Skeletal muscle tissue (tissue), 4 donors: ENCODE measurements around the gene PCYT2. TPM values are rescaled to one million over a fixed set of nuclear protein-coding genes. Genes with fewer than 3 reads are reported as not detected.
A peak's percentile ranks its signal among the peaks of the same experiment; 100 is the strongest.

Experiments
- H3K27ac ChIP-seq: one replicate; pipeline ENCODE4 v1.7.0; 2013; ENCODE audit warnings: mild to moderate bottlenecking, low read depth, low read length, inconsistent platforms
- H3K27me3 ChIP-seq, 3 donors: one replicate each; pipeline ENCODE4 v1.7.0; 2013; ENCODE audit warnings: low read length in 3 of 3; ENCODE audit not compliant: control insufficient read depth in 3 of 3, insufficient read depth in 3 of 3
- H3K36me3 ChIP-seq, 3 donors: one replicate each; pipeline ENCODE4 v1.7.0; 2013; ENCODE audit warnings: low read length in 3 of 3; ENCODE audit not compliant: control insufficient read depth in 3 of 3, insufficient read depth in 3 of 3
- H3K4me1 ChIP-seq, 3 donors: one replicate each; pipeline ENCODE4 v1.7.0; 2013; ENCODE audit warnings: low read length in 3 of 3, mild to moderate bottlenecking in 3 of 3; ENCODE audit not compliant: control insufficient read depth in 3 of 3, insufficient read depth in 3 of 3
- H3K4me3 ChIP-seq, 3 donors: one replicate each; pipeline ENCODE4 v1.7.0; 2013; ENCODE audit warnings: low read length in 3 of 3
- H3K9ac ChIP-seq, 3 donors: one replicate each; pipeline ENCODE4 v1.7.0; 2013; ENCODE audit warnings: low read length in 3 of 3, mild to moderate bottlenecking in 3 of 3, moderate library complexity in 2 of 3, low read depth in 1 of 3
- H3K9me3 ChIP-seq, 3 donors: one replicate each; pipeline ENCODE4 v1.7.0; 2013; ENCODE audit warnings: low read length in 3 of 3; ENCODE audit not compliant: control insufficient read depth in 3 of 3
- total RNA-seq: library from RNA; depleted of rRNA; stranded (reverse); fragments of >200 nt; gene quantifications from one replicate; pipeline ENCODE4 v1.2.3, GENCODE V29; 2014
- donor health status: Osteomylitis.

The PCYT2 gene
- total RNA-seq, 1 donor from 2014 or later: 10.4 TPM

DNA sequence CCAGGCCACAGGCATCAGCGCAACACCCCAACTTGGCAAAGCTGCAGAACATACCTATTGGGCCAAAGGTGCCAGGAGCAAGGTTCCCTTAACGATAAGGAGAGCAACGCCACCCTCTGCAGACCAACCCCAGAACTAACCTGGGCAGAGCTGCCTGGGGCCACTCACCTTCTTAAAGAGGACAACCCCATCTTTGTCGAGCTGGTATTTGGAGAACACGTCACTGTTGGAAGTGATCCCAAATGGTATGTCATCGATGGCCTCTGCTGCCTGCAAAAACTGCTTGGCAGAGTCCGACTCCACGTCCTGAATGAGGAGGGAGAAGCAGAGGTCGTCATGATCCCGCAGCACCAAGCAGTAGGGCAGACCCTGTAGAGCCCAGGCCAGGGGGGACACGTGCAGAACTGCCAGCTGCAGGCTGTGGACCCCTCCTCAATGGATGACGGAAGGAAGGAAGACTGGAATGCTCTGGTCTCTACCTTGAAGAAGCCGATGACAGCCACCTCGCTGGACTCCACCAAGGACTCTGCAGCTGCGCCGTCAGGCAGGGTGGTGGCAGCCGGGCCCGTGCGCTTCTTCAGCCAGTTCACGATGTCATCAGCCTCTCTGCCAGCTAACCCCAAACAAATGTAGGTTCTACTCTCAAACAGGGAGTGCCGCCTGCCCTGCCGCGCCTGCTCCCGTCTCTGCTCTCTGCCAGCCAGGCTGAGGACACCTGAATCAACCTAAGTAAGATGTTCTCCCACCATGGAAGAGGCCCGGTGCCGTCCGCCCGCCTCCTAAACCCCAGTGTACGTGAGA lies 56.0 kb downstream of the PCYT2 start:
- H3K4me3 ChIP-seq: no peak overlapping the region
- no peaks in the 10 kb centered on the region for H3K9me3 ChIP-seq
- H3K36me3 ChIP-seq: peaks cover 55 to 60% (median 57%) of the 10 kb centered on the region in 3 donors
- peaks cover 30 to 45% (median 37%) of the 10 kb centered on the region in 3 donors for H3K4me1 ChIP-seq
- H3K27me3 ChIP-seq: no peaks in the 10 kb centered on the region
- H3K27ac ChIP-seq: no peak overlapping the region
- H3K9ac ChIP-seq: peak overlapping the region in 1 of 3 donors; percentile 62

DNA sequence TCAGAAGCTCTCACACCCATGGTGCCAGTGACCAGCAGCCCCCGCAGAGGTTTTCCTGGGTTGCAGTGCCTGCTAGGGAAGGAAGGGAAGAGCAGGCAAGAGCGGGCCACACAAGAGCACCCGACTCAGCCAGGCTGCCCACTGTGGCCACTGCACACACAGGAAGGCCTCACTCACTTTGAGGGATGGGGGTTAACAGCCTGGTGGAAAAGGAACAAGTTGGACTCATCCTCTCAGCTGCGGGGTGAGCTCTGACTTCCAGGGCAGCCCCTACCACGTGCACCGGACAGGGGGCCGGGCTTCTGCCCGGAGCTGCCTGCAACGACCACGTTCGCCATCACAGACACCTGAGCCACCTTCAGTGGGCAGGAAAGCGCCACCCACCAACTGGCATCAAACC lies 59.0 kb downstream of the PCYT2 start:
- Histone ChIP-seq H3K9ac (no peak overlapping the region), H3K27me3 (no peaks in the 10 kb centered on the region), H3K4me3 (no peak overlapping the region), H3K9me3 (no peaks in the 10 kb centered on the region), H3K4me1 (peaks cover 7 to 20% (median 13%) of the 10 kb centered on the region in 3 donors), H3K27ac (no peak overlapping the region), H3K36me3 (peaks cover 42 to 48% (median 44%) of the 10 kb centered on the region in 3 donors)

DNA sequence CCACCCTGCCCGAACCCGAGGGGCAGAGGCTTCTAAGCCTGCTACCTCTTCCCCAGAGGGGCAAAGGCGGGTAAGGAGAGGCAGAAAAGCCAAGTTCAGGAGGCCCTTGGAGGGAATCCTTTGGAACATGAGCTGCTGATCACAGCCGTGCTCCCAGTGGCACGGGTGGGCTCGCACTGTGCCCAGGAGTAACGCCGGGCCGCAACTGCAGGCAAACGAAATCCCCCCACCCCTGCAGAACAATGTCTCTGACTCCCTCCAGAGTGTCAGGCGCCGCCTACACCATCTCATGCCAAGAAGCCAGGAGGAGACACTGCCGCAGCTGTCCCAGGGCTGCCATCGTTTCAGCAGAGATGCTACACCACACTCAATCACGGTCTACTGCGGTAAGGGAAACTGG lies 59.8 kb downstream of the PCYT2 start:
- H3K9me3 ChIP-seq: no peaks in the 10 kb centered on the region
- H3K4me3 ChIP-seq: no peak overlapping the region
- H3K36me3 ChIP-seq: peaks cover 49 to 55% (median 51%) of the 10 kb centered on the region in 3 donors
- H3K4me1 ChIP-seq: peaks cover 7 to 20% (median 13%) of the 10 kb centered on the region in 3 donors
- H3K27ac ChIP-seq: no peak overlapping the region
- H3K27me3 ChIP-seq: no peaks in the 10 kb centered on the region
- H3K9ac ChIP-seq: no peak overlapping the region

Other genes with a start within 250 kb of the PCYT2 start
- 10.4 TPM for gene OXLD1, start 244.8 kb downstream of the PCYT2 start, total RNA-seq
- gene CCDC137, start 244.7 kb downstream of the PCYT2 start, total RNA-seq: 5.7 TPM
- 25.1 TPM for gene ARL16, start 227.6 kb downstream of the PCYT2 start, total RNA-seq
- gene HGS, start 227.4 kb downstream of the PCYT2 start, total RNA-seq: 27.7 TPM
- gene MRPL12, start 208.0 kb downstream of the PCYT2 start, total RNA-seq: 4.7 TPM
- 6.8 TPM for gene SLC25A10, start 199.1 kb downstream of the PCYT2 start, total RNA-seq
- not detected for gene GCGR, start 107.2 kb downstream of the PCYT2 start, total RNA-seq
- 81.9 TPM for gene MCRIP1, start 78.1 kb downstream of the PCYT2 start, total RNA-seq
- gene PPP1R27, start 76.3 kb downstream of the PCYT2 start, total RNA-seq: 35.0 TPM
- 264 TPM for gene P4HB, start 50.9 kb downstream of the PCYT2 start, total RNA-seq
- gene ARHGDIA, start 40.1 kb downstream of the PCYT2 start, total RNA-seq: 43.3 TPM
- 78.8 TPM for gene ALYREF, start 19.8 kb downstream of the PCYT2 start, total RNA-seq
- 104 TPM for gene ANAPC11, start 19.7 kb downstream of the PCYT2 start, total RNA-seq
- gene NPB, start 9.2 kb downstream of the PCYT2 start, total RNA-seq: 1.0 TPM
- 3.7 TPM for gene SIRT7, start 6.8 kb upstream of the PCYT2 start, total RNA-seq
- 8.9 TPM for gene MAFG, start 16.3 kb upstream of the PCYT2 start, total RNA-seq
- gene PYCR1, start 25.9 kb upstream of the PCYT2 start, total RNA-seq: 43.8 TPM
- 16.7 TPM for gene MYADML2, start 35.8 kb upstream of the PCYT2 start, total RNA-seq
- 0.52 TPM for gene NOTUM, start 49.8 kb upstream of the PCYT2 start, total RNA-seq
- gene ASPSCR1, start 66.2 kb upstream of the PCYT2 start, total RNA-seq: 18.8 TPM
- 20.9 TPM for gene CENPX, start 111.5 kb upstream of the PCYT2 start, total RNA-seq
- 7.8 TPM for gene LRRC45, start 111.9 kb upstream of the PCYT2 start, total RNA-seq
- gene RAC3, start 120.3 kb upstream of the PCYT2 start, total RNA-seq: 8.4 TPM
- 20.4 TPM for gene DCXR, start 126.3 kb upstream of the PCYT2 start, total RNA-seq
- gene RFNG, start 140.4 kb upstream of the PCYT2 start, total RNA-seq: 16.7 TPM
- gene GPS1, start 140.5 kb upstream of the PCYT2 start, total RNA-seq: 64.7 TPM
- 24.5 TPM for gene DUS1L, start 154.4 kb upstream of the PCYT2 start, total RNA-seq
- gene FASN, start 186.8 kb upstream of the PCYT2 start, total RNA-seq: 26.1 TPM